Heart left ventricle (tissue), 16 donors: ENCODE data around the gene AMBP. TPM values are rescaled to one million over a fixed set of nuclear protein-coding genes. Genes with fewer than 3 reads are reported as not detected.

Experiments used
- ATAC-seq, 4 donors: fragments of 200-7000 bp; cut with Tn5 transposase; one replicate each; pipeline ENCODE4 v1.9.1; 2020 to 2022; ENCODE audit warnings: moderate library complexity in 4 of 4, mild to moderate bottlenecking in 3 of 4, moderate number of reproducible peaks in 1 of 4
- DNase-seq, 5 donors: peaks; one replicate each; pipeline ENCODE4 v3.0.0-alpha.2; 2020
- H3K27ac ChIP-seq, 12 donors: fragments of 200-600 bp; sonication (generic) in 4 of 12; one replicate each; pipeline versions ENCODE4 v1.5.0 to v1.8.0; 2016 to 2022; ENCODE audit warnings: mild to moderate bottlenecking in 2 of 12
- H3K27me3 ChIP-seq, 9 donors: fragments of 200-600 bp; sonication (generic) in 2 of 9; one replicate each; pipeline versions ENCODE4 v1.5.1 to v1.8.0; 2016 to 2022; ENCODE audit warnings: mild to moderate bottlenecking in 3 of 9
- H3K36me3 ChIP-seq, 9 donors: fragments of 200-600 bp; sonication (generic) in 2 of 9; one replicate each; pipeline versions ENCODE4 v1.5.0 to v1.8.0; 2018 to 2022; ENCODE audit warnings: mild to moderate bottlenecking in 2 of 9
- H3K4me1 ChIP-seq, 12 donors: fragments of 200-600 bp; sonication (generic) in 4 of 12; one replicate each; pipeline versions ENCODE4 v1.5.0 to v1.8.0; 2016 to 2022; ENCODE audit warnings: mild to moderate bottlenecking in 3 of 12
- H3K4me3 ChIP-seq, 12 donors: fragments of 200-600 bp; sonication (generic) in 4 of 12; one replicate each; pipeline versions ENCODE4 v1.5.0 to v1.8.0; 2017 to 2022; ENCODE audit warnings: mild to moderate bottlenecking in 9 of 12, moderate library complexity in 4 of 12
- H3K9me3 ChIP-seq, 12 donors: fragments of 200-600 bp; sonication (generic) in 4 of 12; one replicate each; pipeline versions ENCODE4 v1.5.0 to v1.8.0; 2016 to 2022; ENCODE audit warnings: mild to moderate bottlenecking in 1 of 12
- CTCF ChIP-seq, 12 donors: fragments of 200-600 bp; sonication (generic) in 4 of 12; IDR thresholded peaks; one replicate each; pipeline versions ENCODE4 v1.5.0 to v1.8.0; 2018 to 2022; ENCODE audit warnings: antibody characterized with exemption in 12 of 12, mild to moderate bottlenecking in 5 of 12
- POLR2A ChIP-seq, 2 donors: fragments of 450-650 bp; IDR thresholded peaks; one replicate each; pipeline ENCODE4 v1.6.1; 2017; ENCODE audit warnings: antibody characterized with exemption in 2 of 2, mild to moderate bottlenecking in 2 of 2, moderate library complexity in 2 of 2
- WGBS, 4 donors: extraction: QIAGEN DNeasy Blood & Tissue Kit in 2 of 4; methylation state at CpG; one replicate each; pipeline versions ENCODE4 v1.1.5 to v1.1.7; 2013 to 2018; 5-methylcytosine and 5-hydroxymethylcytosine counted together
- intact Hi-C, 10 donors: fragments of 100-400 bp; cut with DNase I; formaldehyde crosslinking; loops; one replicate each; pipeline versions ENCODE4 v1.11.1 to v1.14.2; 2022
- polyA plus RNA-seq, 2 donors: library from polyadenylated mRNA; stranded (reverse); fragments of 200-250 nt; gene quantifications; one replicate each; pipeline ENCODE4 v1.2.3, GENCODE V29; 2013
- total RNA-seq, 9 donors: library from RNA; depleted of rRNA in 2 of 9; stranded (reverse); fragments of >200 nt in 2 of 9; fragmentation: NEBNext Ultra II Directional in 3 of 9; extraction: Animal tissue kit (Norgen Biotek cat#: 25700) in 3 of 9; gene quantifications; one replicate each; pipeline versions ENCODE4 v1.1.0 to v1.2.4, GENCODE V29; 2016 to 2023
- donor health status: ischemic (EF 13 %, LVEDD 7.1; RV severe dilation, severe dysfunction).
- donor health status: healthy with polysubstance abuse.
- donor health status: DM: no; HTN: yes; CAD: no.
- donor health status: DM: no; HTN: no; CAD: no.
- donor health status: ischemic (EF 25% LVEDD 6.9; RV normal size, moderate dysfunction).
- donor health status: ischemic (EF 25% LVEDD 5.7; RV mildly dilated, moderate dysfunction).
- donor health status: healthy.
- donor health status: DM: yes; HTN: yes; CAD: no.
- donor health status: ischemic (EF 35%, LVEDD 5.7; RV mildly dilated, moderate dysfunction).
- donor health status: nonischemic (EF 11% LVEDD 7.7; RV severe dilation, severe dysfunction).
- donor health status: DM: yes; HTN: yes; CAD: no.
- donor health status: PGD.
- donor health status: ischemic (EF 29% LVEDD 5.4; RV normal size, mild dysfunction).
- donor health status: nonischemic (EF 23%, LVEDD 6.1; RV moderate dilation, normal function).

AMBP gene
- total and polyA plus RNA-seq, 11 donors = 0.08 to 0.32 (median 0.20) TPM; not detected in 8

- no peak for TF ChIP-seq CTCF (IDR thresholded peaks at IDR 0.05)
- TF ChIP-seq POLR2A (IDR thresholded peaks at IDR 0.05) = no peak
- H3K9me3 ChIP-seq = no peaks in the 10 kb centered on the region
- intact Hi-C loops = loop anchor here in 3 of 10 donors (2.0 to 10.0 kb wide), 2 partner anchors 299 to 301 kb away; no protein-coding TSS in a partner anchor
- H3K27me3 ChIP-seq = no peaks in the 10 kb centered on the region
- H3K27ac ChIP-seq = no peak overlapping the region
- 92 to 97% (median 95%) methylated on average over 17 of the region's 17 CpGs for WGBS, 4 donors
- H3K4me1 ChIP-seq = peaks cover 0 to 5% (median 0%) of the 10 kb centered on the region in 12 donors
- ATAC-seq (no peak), DNase-seq (no peak)
- H3K4me3 ChIP-seq = no peak overlapping the region
- peaks cover 0 to 65% (median 16%) of the 10 kb centered on the region in 9 donors for H3K36me3 ChIP-seq
Observed at GRCh38 chr9:114035221-114035844, 42.8 kb downstream of the AMBP start.

- no peak for TF ChIP-seq POLR2A (IDR thresholded peaks at IDR 0.05)
- TF ChIP-seq CTCF (IDR thresholded peaks at IDR 0.05) = no peak
- Histone ChIP-seq H3K4me1 (peaks cover 0 to 5% (median 0%) of the 10 kb centered on the region in 12 donors), H3K4me3 (no peak overlapping the region), H3K27me3 (no peaks in the 10 kb centered on the region), H3K27ac (no peak overlapping the region), H3K36me3 (peaks cover 0 to 67% (median 16%) of the 10 kb centered on the region in 9 donors), H3K9me3 (no peaks in the 10 kb centered on the region)
- no peak for ATAC-seq
- WGBS, 4 donors = 74 to 85% (median 81%) methylated on average over 4 of the region's 4 CpGs
- DNase-seq = no peak
- intact Hi-C loops = loop anchor here in 9 of 10 donors (2.0 to 10.0 kb wide), 5 partner anchors 227 to 352 kb away; no protein-coding TSS in a partner anchor
Observed at GRCh38 chr9:114034661-114035062, 43.4 kb downstream of the AMBP start.

GRCh38 chr9:114034196-114034595 is 43.9 kb downstream of the AMBP start:
- 93 to 97% (median 96%) methylated on average over 10 of the region's 10 CpGs for WGBS, 4 donors
- intact Hi-C loops = loop anchor here in 9 of 10 donors (2.0 to 10.0 kb wide), 5 partner anchors 227 to 352 kb away; no protein-coding TSS in a partner anchor
- H3K27me3 ChIP-seq = no peaks in the 10 kb centered on the region
- no peak overlapping the region for H3K27ac ChIP-seq
- TF ChIP-seq POLR2A (IDR thresholded peaks at IDR 0.05) = no peak
- TF ChIP-seq CTCF (IDR thresholded peaks at IDR 0.05) = no peak
- DNase-seq (no peak), ATAC-seq (no peak)
- no peaks in the 10 kb centered on the region for H3K9me3 ChIP-seq
- H3K4me3 ChIP-seq = no peak overlapping the region
- peaks cover 0 to 67% (median 16%) of the 10 kb centered on the region in 9 donors for H3K36me3 ChIP-seq
- H3K4me1 ChIP-seq = peaks cover 0 to 5% (median 0%) of the 10 kb centered on the region in 12 donors

GRCh38 chr9:114033397-114034103 is 44.5 kb downstream of the AMBP start:
- WGBS, 4 donors = 53 to 64% (median 58%) methylated on average over 11 to 12 of the region's 12 CpGs
- TF ChIP-seq CTCF (IDR thresholded peaks at IDR 0.05) (peak; percentile 39 to 77 (median 63)), POLR2A (IDR thresholded peaks at IDR 0.05) (no peak)
- intact Hi-C loops = loop anchor here in 9 of 10 donors (1.0 to 10.0 kb wide), 9 partner anchors 226 to 351 kb away; no protein-coding TSS in a partner anchor
- H3K27ac ChIP-seq = no peak overlapping the region
- H3K36me3 ChIP-seq = peaks cover 0 to 71% (median 13%) of the 10 kb centered on the region in 9 donors
- no peaks in the 10 kb centered on the region for H3K9me3 ChIP-seq
- peak; percentile 36 to 78 (median 72) for ATAC-seq
- peaks cover 0 to 5% (median 0%) of the 10 kb centered on the region in 12 donors for H3K4me1 ChIP-seq
- no peaks in the 10 kb centered on the region for H3K27me3 ChIP-seq
- peak in 4 of 5 donors; percentile 39 to 58 (median 46) for DNase-seq
- no peak overlapping the region for H3K4me3 ChIP-seq
